Measurements from ENCODE around the gene TK2.
A peak's percentile ranks its signal among the peaks of the same experiment; 100 is the strongest.
"Not testable (repeated sequence)": the region's sequence is repeated elsewhere in the genome, so short reads cannot be mapped to it uniquely, and the experiment has no call there.

The TK2 gene

GRCh38 chr16:66478733-66479511 is 71.0 kb downstream of the TK2 start:
- peak; percentile 91 for DNase-seq (ENCODE audit: low read depth, low spot score)
- no peak overlapping the region for H3K4me3 ChIP-seq (ENCODE audit: low read length)

- H3K4me3 ChIP-seq (ENCODE audit: low read length) = no peak overlapping the region
- no peak for DNase-seq (ENCODE audit: low read depth, low spot score)
Observed at GRCh38 chr16:66477028-66477515, 72.8 kb downstream of the TK2 start.

- no peak overlapping the region for H3K4me3 ChIP-seq (ENCODE audit: low read length)
- DNase-seq (ENCODE audit: low read depth, low spot score) = peak; percentile 55
Observed at GRCh38 chr16:66476328-66477027, 73.4 kb downstream of the TK2 start.

GRCh38 chr16:66475232-66475631 is 74.7 kb downstream of the TK2 start:
- no peak overlapping the region for H3K4me3 ChIP-seq (ENCODE audit: low read length)
- no peak for DNase-seq (ENCODE audit: low read depth, low spot score)

GRCh38 chr16:66474750-66475199 is 75.1 kb downstream of the TK2 start:
- no peak overlapping the region for H3K4me3 ChIP-seq (ENCODE audit: low read length)
- peak; percentile 90 for DNase-seq (ENCODE audit: low read depth, low spot score)

- no peak for DNase-seq (ENCODE audit: low read depth, low spot score)
- H3K4me3 ChIP-seq (ENCODE audit: low read length) = no peak overlapping the region
Observed at GRCh38 chr16:66473654-66474519, 76.0 kb downstream of the TK2 start.

GRCh38 chr16:66473051-66473571 is 76.8 kb downstream of the TK2 start:
- H3K4me3 ChIP-seq (ENCODE audit: low read length) = no peak overlapping the region
- DNase-seq (ENCODE audit: low read depth, low spot score) = no peak

- no peak overlapping the region for H3K4me3 ChIP-seq (ENCODE audit: low read length)
- no peak for DNase-seq (ENCODE audit: low read depth, low spot score)
Observed at GRCh38 chr16:66471716-66472393, 78.1 kb downstream of the TK2 start.

GRCh38 chr16:66471264-66471663 is 78.7 kb downstream of the TK2 start:
- DNase-seq (ENCODE audit: low read depth, low spot score) = no peak
- no peak overlapping the region for H3K4me3 ChIP-seq (ENCODE audit: low read length)

- DNase-seq (ENCODE audit: low read depth, low spot score) = no peak
Observed at GRCh38 chr16:66470556-66470955, 79.4 kb downstream of the TK2 start.

GRCh38 chr16:66469947-66470546 is 79.9 kb downstream of the TK2 start:
- DNase-seq (ENCODE audit: low read depth, low spot score) = no peak
- no peak overlapping the region for H3K4me3 ChIP-seq (ENCODE audit: low read length)

More at GRCh38 chr16:66470556-66470955, 79.4 kb downstream of the TK2 start:
- no peak overlapping the region for H3K4me3 ChIP-seq (ENCODE audit: low read length)

- DNase-seq (ENCODE audit: low read depth, low spot score) = no peak
- H3K4me3 ChIP-seq (ENCODE audit: low read length) = no peak overlapping the region
Observed at GRCh38 chr16:66469291-66469946, 80.5 kb downstream of the TK2 start.

- H3K4me3 ChIP-seq (ENCODE audit: low read length) = no peak overlapping the region
- no peak for DNase-seq (ENCODE audit: low read depth, low spot score)
Observed at GRCh38 chr16:66468321-66468965, 81.5 kb downstream of the TK2 start.

- DNase-seq (ENCODE audit: low read depth, low spot score) = no peak
- H3K4me3 ChIP-seq (ENCODE audit: low read length) = no peak overlapping the region
Observed at GRCh38 chr16:66467611-66468010, 82.3 kb downstream of the TK2 start.

- not testable (repeated sequence) for DNase-seq (ENCODE audit: low read depth, low spot score); H3K4me3 ChIP-seq (ENCODE audit: low read length)
Observed at GRCh38 chr16:66466636-66467035, 83.3 kb downstream of the TK2 start.

GRCh38 chr16:66465946-66466345 is 84.0 kb downstream of the TK2 start:
- not testable (repeated sequence) for H3K4me3 ChIP-seq (ENCODE audit: low read length); DNase-seq (ENCODE audit: low read depth, low spot score)

- DNase-seq (ENCODE audit: low read depth, low spot score) = no peak
- no peak overlapping the region for H3K4me3 ChIP-seq (ENCODE audit: low read length)
Observed at GRCh38 chr16:66462912-66463311, 87.0 kb downstream of the TK2 start.

Measured in Jurkat, Clone E6-1 (cell line).